Activated naive CD8-positive, alpha-beta T cell (primary cell): ENCODE measurements around the gene ADCY4.
"Not testable (repeated sequence)": the region's sequence is repeated elsewhere in the genome, so short reads cannot be mapped to it uniquely, and the experiment has no call there.

ENCODE experiments used
- H3K27ac Mint-ChIP-seq: one replicate; pipeline ENCODE4 v1.8.0; 2021; ENCODE audit warnings: mixed read lengths
- H3K27me3 Mint-ChIP-seq: one replicate; pipeline ENCODE4 v1.8.0; 2021; ENCODE audit warnings: mixed read lengths
- H3K36me3 Mint-ChIP-seq: one replicate; pipeline ENCODE4 v1.8.0; 2021; ENCODE audit warnings: mixed read lengths
- H3K4me1 Mint-ChIP-seq: one replicate; pipeline ENCODE4 v1.8.0; 2021; ENCODE audit warnings: low read depth, mixed read lengths
- H3K4me3 Mint-ChIP-seq: one replicate; pipeline ENCODE4 v1.8.0; 2021; ENCODE audit warnings: mild to moderate bottlenecking, mixed read lengths
- H3K9me3 Mint-ChIP-seq: one replicate; pipeline ENCODE4 v1.8.0; 2021; ENCODE audit warnings: low read depth, mixed read lengths

The ADCY4 gene

GRCh38 chr14:24334431-24335291, at the start of gene ADCY4:
ADCY4 (minus strand) TSS chr14:24335071; CDS start chr14:24334652, 419 bp downstream.
- Mint-ChIP-seq H3K9me3 (no peaks in the 10 kb centered on the region), H3K27ac (no peak within 1 kb of the TSS), H3K4me1 (peaks cover 49% of the 10 kb centered on the region), H3K27me3 (peaks cover 8% of the 10 kb centered on the region), H3K4me3 (peak within 1 kb of the TSS; percentile 92), H3K36me3 (peaks cover 2% of the 10 kb centered on the region)

- H3K9me3 Mint-ChIP-seq, result no peaks in the 10 kb centered on the region
Observed at GRCh38 chr14:24384169-24384568, 49.3 kb upstream of the ADCY4 start.

GRCh38 chr14:24382064-24382371, 47.1 kb upstream of the ADCY4 start:
- H3K4me3 Mint-ChIP-seq, result no peak overlapping the region
- H3K27me3 Mint-ChIP-seq, result peaks cover 6% of the 10 kb centered on the region
- no peaks in the 10 kb centered on the region for H3K9me3 Mint-ChIP-seq
- no peaks in the 10 kb centered on the region for H3K4me1 Mint-ChIP-seq
- H3K36me3 Mint-ChIP-seq, result no peaks in the 10 kb centered on the region
- H3K27ac Mint-ChIP-seq, result no peak overlapping the region

More at GRCh38 chr14:24384169-24384568, 49.3 kb upstream of the ADCY4 start:
- Mint-ChIP-seq H3K27me3 (peaks cover 11% of the 10 kb centered on the region), H3K4me1 (no peaks in the 10 kb centered on the region), H3K27ac (no peak overlapping the region), H3K4me3 (no peak overlapping the region), H3K36me3 (no peaks in the 10 kb centered on the region)

GRCh38 chr14:24381363-24382063, 46.6 kb upstream of the ADCY4 start:
- no peaks in the 10 kb centered on the region for H3K36me3 Mint-ChIP-seq
- no peak overlapping the region for H3K4me3 Mint-ChIP-seq
- no peaks in the 10 kb centered on the region for H3K4me1 Mint-ChIP-seq
- no peak overlapping the region for H3K27ac Mint-ChIP-seq
- H3K9me3 Mint-ChIP-seq, result no peaks in the 10 kb centered on the region
- peaks cover 2% of the 10 kb centered on the region for H3K27me3 Mint-ChIP-seq

GRCh38 chr14:24379907-24380730, 45.2 kb upstream of the ADCY4 start:
- no peak overlapping the region for H3K27ac Mint-ChIP-seq
- H3K4me1 Mint-ChIP-seq, result no peaks in the 10 kb centered on the region
- no peaks in the 10 kb centered on the region for H3K36me3 Mint-ChIP-seq
- no peaks in the 10 kb centered on the region for H3K9me3 Mint-ChIP-seq
- H3K4me3 Mint-ChIP-seq, result no peak overlapping the region
- H3K27me3 Mint-ChIP-seq, result peaks cover 5% of the 10 kb centered on the region

GRCh38 chr14:24378981-24379906, 44.4 kb upstream of the ADCY4 start:
- H3K4me3 Mint-ChIP-seq, result no peak overlapping the region
- no peaks in the 10 kb centered on the region for H3K9me3 Mint-ChIP-seq
- no peaks in the 10 kb centered on the region for H3K4me1 Mint-ChIP-seq
- no peak overlapping the region for H3K27ac Mint-ChIP-seq
- peaks cover 5% of the 10 kb centered on the region for H3K27me3 Mint-ChIP-seq
- no peaks in the 10 kb centered on the region for H3K36me3 Mint-ChIP-seq

- Mint-ChIP-seq H3K36me3 (no peaks in the 10 kb centered on the region), H3K27ac (no peak overlapping the region), H3K4me3 (no peak overlapping the region), H3K27me3 (peaks cover 3% of the 10 kb centered on the region), H3K9me3 (no peaks in the 10 kb centered on the region), H3K4me1 (no peaks in the 10 kb centered on the region)
Observed at GRCh38 chr14:24378327-24378726, 43.5 kb upstream of the ADCY4 start.

- Mint-ChIP-seq H3K27me3 (peaks cover 3% of the 10 kb centered on the region), H3K4me3 (no peak overlapping the region), H3K4me1 (no peaks in the 10 kb centered on the region), H3K36me3 (no peaks in the 10 kb centered on the region), H3K27ac (no peak overlapping the region), H3K9me3 (no peaks in the 10 kb centered on the region)
Observed at GRCh38 chr14:24377657-24378056, 42.8 kb upstream of the ADCY4 start.

GRCh38 chr14:24377126-24377525, 42.3 kb upstream of the ADCY4 start:
- Mint-ChIP-seq H3K27ac (no peak overlapping the region), H3K36me3 (no peaks in the 10 kb centered on the region), H3K9me3 (no peaks in the 10 kb centered on the region), H3K4me1 (no peaks in the 10 kb centered on the region), H3K4me3 (no peak overlapping the region), H3K27me3 (peaks cover 3% of the 10 kb centered on the region)

GRCh38 chr14:24376448-24377070, 41.7 kb upstream of the ADCY4 start:
- H3K36me3 Mint-ChIP-seq, result no peaks in the 10 kb centered on the region
- no peak overlapping the region for H3K27ac Mint-ChIP-seq
- H3K9me3 Mint-ChIP-seq, result no peaks in the 10 kb centered on the region
- no peaks in the 10 kb centered on the region for H3K4me1 Mint-ChIP-seq
- H3K4me3 Mint-ChIP-seq, result no peak overlapping the region
- peaks cover 3% of the 10 kb centered on the region for H3K27me3 Mint-ChIP-seq

GRCh38 chr14:24372701-24373416, 38.0 kb upstream of the ADCY4 start:
- Mint-ChIP-seq H3K4me1 (no peaks in the 10 kb centered on the region), H3K27ac (no peak overlapping the region), H3K4me3 (no peak overlapping the region), H3K36me3 (no peaks in the 10 kb centered on the region), H3K9me3 (no peaks in the 10 kb centered on the region), H3K27me3 (peaks cover 5% of the 10 kb centered on the region)

- H3K27ac Mint-ChIP-seq, H3K9me3 Mint-ChIP-seq, H3K36me3 Mint-ChIP-seq, H3K4me3 Mint-ChIP-seq: not testable (repeated sequence)
- Mint-ChIP-seq H3K27me3 (peaks cover 13% of the 10 kb centered on the region), H3K4me1 (peaks cover 12% of the 10 kb centered on the region)
Observed at GRCh38 chr14:24371605-24372004, 36.7 kb upstream of the ADCY4 start.

GRCh38 chr14:24370748-24371147, 35.9 kb upstream of the ADCY4 start:
- H3K9me3 Mint-ChIP-seq, result no peaks in the 10 kb centered on the region
- no peaks in the 10 kb centered on the region for H3K36me3 Mint-ChIP-seq
- H3K27ac Mint-ChIP-seq, result no peak overlapping the region
- H3K27me3 Mint-ChIP-seq, result peaks cover 15% of the 10 kb centered on the region
- H3K4me1 Mint-ChIP-seq, result peaks cover 15% of the 10 kb centered on the region
- no peak overlapping the region for H3K4me3 Mint-ChIP-seq
